MCF 10A (cell line): ENCODE data around the gene CBX3. TPM values are rescaled to one million over a fixed set of nuclear protein-coding genes. Genes with fewer than 3 reads are reported as not detected.
"Not testable (repeated sequence)": the region's sequence is repeated elsewhere in the genome, so short reads cannot be mapped to it uniquely, and the experiment has no call there.

ENCODE experiments used
- BruUV-seq: library from RNA; stranded (reverse); fragments of 400-500 nt; replicated peaks from 2 replicates; lab custom pipeline; 2021; lab: Mats Ljungman, UMichigan
- CTCF ChIA-PET: fragments of 300-600 bp; sonication (Branson Sonifier 250); formaldehyde crosslinking; extraction: SDS; loops from one replicate; lab custom pipeline; 2021; ENCODE audit warnings: antibody characterized with exemption, inconsistent platforms; lab: Yijun Ruan, JAX
- POLR2A ChIA-PET: fragments of 300-600, 350-650 bp; sonication (Branson Sonifier 250); formaldehyde crosslinking; extraction: SDS; loops from one replicate; lab custom pipeline; 2020; ENCODE audit warnings: antibody characterized with exemption, inconsistent platforms; lab: Yijun Ruan, JAX
- DNase-seq: peaks from one replicate; pipeline ENCODE4 v3.0.0-alpha.2; 2018; ENCODE audit not compliant: unreplicated experiment
- H3K27ac Mint-ChIP-seq: one replicate; pipeline ENCODE4 v1.8.0; 2022; ENCODE audit warnings: mild to moderate bottlenecking, low read depth, mixed read lengths; ENCODE audit not compliant: unreplicated experiment
- H3K27me3 Mint-ChIP-seq: one replicate; pipeline ENCODE4 v1.8.0; 2022; ENCODE audit warnings: mixed read lengths; ENCODE audit not compliant: insufficient read depth, unreplicated experiment
- H3K36me3 Mint-ChIP-seq: one replicate; pipeline ENCODE4 v1.8.0; 2022; ENCODE audit warnings: mild to moderate bottlenecking, moderate library complexity, mixed read lengths; ENCODE audit not compliant: insufficient read depth, unreplicated experiment
- H3K4me1 Mint-ChIP-seq: one replicate; pipeline ENCODE4 v1.8.0; 2022; ENCODE audit warnings: mixed read lengths; ENCODE audit not compliant: insufficient read depth, unreplicated experiment
- H3K4me3 Mint-ChIP-seq: one replicate; pipeline ENCODE4 v1.8.0; 2022; ENCODE audit warnings: mild to moderate bottlenecking, moderate library complexity, mixed read lengths; ENCODE audit not compliant: unreplicated experiment
- H3K9me3 Mint-ChIP-seq: one replicate; pipeline ENCODE4 v1.8.0; 2022; ENCODE audit warnings: mixed read lengths; ENCODE audit not compliant: unreplicated experiment
- CTCF ChIP-seq: fragments of 200-600 bp; IDR thresholded peaks from one replicate; pipeline ENCODE4 v1.8.0; 2022; ENCODE audit warnings: antibody characterized with exemption, mild to moderate bottlenecking; ENCODE audit not compliant: unreplicated experiment
- intact Hi-C: fragments of 100-400 bp; cut with micrococcal nuclease; formaldehyde crosslinking; loops from 2 replicates; pipeline ENCODE4 v1.14.1; 2022
- total RNA-seq: library from RNA; stranded (reverse); gene quantifications from 2 replicates; pipeline ENCODE4 v1.2.3, GENCODE V29; 2022

Gene CBX3
- total RNA-seq, 1 experiment from 2014 or later = 171 TPM

DNA sequence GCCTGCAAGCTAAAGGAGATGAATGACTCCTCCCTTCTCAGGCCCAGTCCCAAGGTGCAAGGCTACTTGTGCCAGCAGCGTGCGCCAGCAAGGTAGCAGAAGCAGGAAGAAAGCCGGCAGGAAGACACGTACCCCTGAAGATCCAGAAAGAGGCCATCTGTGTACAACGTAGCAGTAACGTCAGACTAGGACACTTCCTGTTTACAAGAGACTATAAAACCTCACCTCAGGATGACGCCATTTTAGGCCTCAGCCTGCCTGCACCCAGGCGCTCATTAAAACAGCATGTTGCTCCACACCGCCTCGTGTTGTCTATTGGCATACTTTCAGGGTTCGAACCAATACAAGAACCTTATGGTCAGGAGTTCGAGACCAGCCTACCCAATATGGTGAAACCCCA is 48.7 kb downstream of the CBX3 start:
- intact Hi-C loops = no loop called here
- Mint-ChIP-seq H3K27ac (no peak overlapping the region), H3K27me3 (no peaks in the 10 kb centered on the region), H3K36me3 (no peaks in the 10 kb centered on the region), H3K9me3 (no peaks in the 10 kb centered on the region), H3K4me3 (no peak overlapping the region), H3K4me1 (no peaks in the 10 kb centered on the region)
- POLR2A ChIA-PET = no interaction called here
- TF ChIP-seq CTCF = no peak
- no TSS peak for BruUV-seq
- CTCF ChIA-PET = no interaction called here
- no peak for DNase-seq

DNA sequence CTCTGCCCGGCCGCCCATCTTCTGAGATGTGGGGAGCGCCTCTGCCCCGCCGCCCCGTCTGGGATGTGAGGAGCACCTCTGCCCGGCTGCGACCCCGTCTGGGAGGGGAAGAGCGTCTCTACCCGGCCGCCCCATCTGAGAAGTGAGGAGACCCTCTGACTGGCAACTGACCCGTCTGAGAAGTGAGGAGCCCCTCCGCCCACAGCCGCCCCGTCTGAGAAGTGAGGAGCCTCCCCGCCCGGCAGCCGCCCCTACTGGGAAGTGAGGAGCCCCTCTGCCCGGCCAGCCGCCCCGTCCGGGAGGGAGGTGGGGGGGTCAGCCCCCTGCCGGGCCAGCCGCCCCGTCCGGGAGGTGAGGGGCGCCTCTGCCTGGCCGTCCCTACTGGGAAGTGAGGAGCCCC is 60.3 kb downstream of the CBX3 start:
- H3K9me3 Mint-ChIP-seq, H3K27ac Mint-ChIP-seq, H3K4me3 Mint-ChIP-seq, intact Hi-C loops, POLR2A ChIA-PET, H3K27me3 Mint-ChIP-seq, H3K36me3 Mint-ChIP-seq, BruUV-seq, DNase-seq, CTCF ChIA-PET: not testable (repeated sequence)
- peaks cover 16% of the 10 kb centered on the region for H3K4me1 Mint-ChIP-seq

Other genes starting within 250 kb of the CBX3 start
- 1.2 and 2.2 TPM in 2 replicates for gene NFE2L3, start 49.5 kb upstream of the CBX3 start, total RNA-seq
- 592 and 646 TPM in 2 replicates for gene HNRNPA2B1, start 999 bp upstream of the CBX3 start, total RNA-seq
- gene SNX10, start 90.1 kb downstream of the CBX3 start, total RNA-seq = 7.1 and 8.0 TPM in 2 replicates